HG03097 (cell line): ENCODE data around the gene GAGE2A.
"Not testable (repeated sequence)": the region's sequence is repeated elsewhere in the genome, so short reads cannot be mapped to it uniquely, and the experiment has no call there.

Experiments used
- ATAC-seq: cut with Tn5 transposase; IDR thresholded peaks from one replicate; pipeline ENCODE4 v1.9.1; 2021; ENCODE audit not compliant: unreplicated experiment, low FRiP score

GAGE2A gene

GRCh38 chrX:49589196-49589595 lies at the start of gene GAGE2A:
Gene GAGE2A, plus strand, starts transcription at chrX:49589496. Its CDS starts 1,155 bp downstream, at chrX:49590651.
- not testable (repeated sequence) for ATAC-seq

GRCh38 chrX:49541433-49541832 lies 47.9 kb upstream of the GAGE2A start, which contains the start of gene GAGE12D:
Gene GAGE12D, plus strand, starts transcription at chrX:49541733. Its CDS starts 1,155 bp downstream, at chrX:49542888.
- not testable (repeated sequence) for ATAC-seq

- not testable (repeated sequence) for ATAC-seq
Observed at GRCh38 chrX:49550989-49551388, 38.3 kb upstream of the GAGE2A start, which contains the start of gene GAGE12E. Gene GAGE12E, plus strand, starts transcription at chrX:49551289. Its CDS starts 1,155 bp downstream, at chrX:49552444.

GRCh38 chrX:49560542-49560941 lies 28.8 kb upstream of the GAGE2A start, which contains the start of gene GAGE12F:
Gene GAGE12F, plus strand, starts transcription at chrX:49560842. Its CDS starts 1,155 bp downstream, at chrX:49561997.
- ATAC-seq = not testable (repeated sequence)

- ATAC-seq = not testable (repeated sequence)
Observed at GRCh38 chrX:49568728-49569127, 20.6 kb upstream of the GAGE2A start.

GRCh38 chrX:49569152-49569551 lies 20.1 kb upstream of the GAGE2A start:
- not testable (repeated sequence) for ATAC-seq

- ATAC-seq = not testable (repeated sequence)
Observed at GRCh38 chrX:49570100-49570499, 19.2 kb upstream of the GAGE2A start, which contains the start of gene GAGE12G. Gene GAGE12G, plus strand, starts transcription at chrX:49570400. Its CDS starts 1,155 bp downstream, at chrX:49571555.

GRCh38 chrX:49579649-49580048 lies 9.6 kb upstream of the GAGE2A start, which contains the start of gene GAGE12H:
Gene GAGE12H, plus strand, starts transcription at chrX:49579949. Its CDS starts 1,155 bp downstream, at chrX:49581104.
- not testable (repeated sequence) for ATAC-seq

- not testable (repeated sequence) for ATAC-seq
Observed at GRCh38 chrX:49589769-49590478, 628 bp downstream of the GAGE2A start.

- not testable (repeated sequence) for ATAC-seq
Observed at GRCh38 chrX:49590488-49590887, 1.2 kb downstream of the GAGE2A start.

GRCh38 chrX:49598720-49599119 lies 9.4 kb downstream of the GAGE2A start, which contains the start of gene GAGE1:
Gene GAGE1, plus strand, starts transcription at chrX:49599020. Its CDS starts 1,155 bp downstream, at chrX:49600175.
- ATAC-seq = not testable (repeated sequence)

- ATAC-seq = no peak
Observed at GRCh38 chrX:49610718-49611310, 21.5 kb downstream of the GAGE2A start.

GRCh38 chrX:49618574-49618973 lies 29.3 kb downstream of the GAGE2A start:
- ATAC-seq = no peak

- no peak for ATAC-seq
Observed at GRCh38 chrX:49627086-49627777, 37.9 kb downstream of the GAGE2A start.

GRCh38 chrX:49644991-49645637 lies 55.8 kb downstream of the GAGE2A start:
- no peak for ATAC-seq
